ENCODE results near the gene AFMID. TPM values are rescaled to one million over a fixed set of nuclear protein-coding genes. Genes with fewer than 3 reads are reported as not detected.

Gene AFMID
- total and polyA plus RNA-seq, 2 donors (not counting 1 experiment from before 2014, with no cell fraction given), result 18.2 to 24.8 TPM

- no peak overlapping the region for H3K4me3 Mint-ChIP-seq
- Histone ChIP-seq H3K36me3 (replicated peaks in 1 of 2; ENCODE audit: control extremely low read depth in 1 of 2, control insufficient read depth in 1 of 2, extremely low read depth in 1 of 2, insufficient read depth in 2 of 2, low read length in 1 of 2) (no peaks in the 10 kb centered on the region), H3K4me3 (ENCODE audit: control extremely low read depth in 1 of 5, extremely low read depth in 1 of 5, insufficient read depth in 1 of 5, low read depth in 2 of 5, low read length in 4 of 5) (no peak overlapping the region), H3K9ac (ENCODE audit: low read length) (no peak overlapping the region), H3K4me1 (ENCODE audit: control insufficient read depth in 2 of 2, insufficient read depth in 2 of 2, low read length in 2 of 2) (peaks cover 13 to 20% of the 10 kb centered on the region in 2 donors), H3K4me2 (replicated peaks; ENCODE audit: low read depth, low read length, poor library complexity, severe bottlenecking) (no peak overlapping the region), H3K27ac (ENCODE audit: low read length in 2 of 2) (no peak overlapping the region), H2AFZ (ENCODE audit: insufficient read depth, low read depth, low read length, poor library complexity, severe bottlenecking) (no peak overlapping the region), H3K27me3 (replicated peaks in 1 of 4; ENCODE audit: control extremely low read depth in 1 of 4, control insufficient read depth in 3 of 4, insufficient read depth in 4 of 4, low read length in 3 of 4) (no peaks in the 10 kb centered on the region), H3K9me3 (ENCODE audit: control extremely low read depth in 1 of 3, control insufficient read depth in 2 of 3, insufficient read depth in 1 of 3, low read length in 2 of 3) (no peaks in the 10 kb centered on the region), H3K79me2 (ENCODE audit: control insufficient read depth, insufficient read depth, low read length) (peaks cover 4% of the 10 kb centered on the region), H4K20me1 (ENCODE audit: control insufficient read depth, insufficient read depth, low read length, poor library complexity, severe bottlenecking) (no peaks in the 10 kb centered on the region)
- H3K9me3 Mint-ChIP-seq (ENCODE audit: insufficient read depth), result no peaks in the 10 kb centered on the region
- no peaks in the 10 kb centered on the region for H3K27me3 Mint-ChIP-seq
- POLR2A ChIA-PET, result interaction anchor here (0.7 to 19.6 kb wide), 2 partner anchors 28 to 48 kb away, joined by 5 to 432 read pairs; partner anchors contain the start of genes TMC6 and TMC8
- intact Hi-C loops (cut with micrococcal nuclease), result no loop called here
- 97% methylated on average over 9 of the region's 13 CpGs for WGBS (ENCODE audit: insufficient coverage)
- TF ChIP-seq EZH2 (IDR thresholded peaks at IDR 0.05; ENCODE audit: borderline replicate concordance, insufficient read depth, low read depth, low read length, poor library complexity, severe bottlenecking), result no peak
- no peak for TF ChIP-seq CTCF (IDR thresholded peaks at IDR 0.05)
- no peak for ATAC-seq (ENCODE audit: low read depth)
- CTCF ChIA-PET, result interaction anchor here (13.0 to 19.2 kb wide), 2 partner anchors 44 to 71 kb away, joined by 142 to 357 read pairs; no protein-coding TSS in a partner anchor
- no peak overlapping the region for H3K27ac Mint-ChIP-seq
- no peak for DNase-seq
- peaks cover 29% of the 10 kb centered on the region for H3K4me1 Mint-ChIP-seq
These were observed 4.7 kb upstream of the AFMID start for GRCh38 chr17:78182504-78182903.

GRCh38 chr17:78183916-78184315, 3.2 kb upstream of the AFMID start:
- Histone ChIP-seq H3K27me3 (replicated peaks in 1 of 4; ENCODE audit: control extremely low read depth in 1 of 4, control insufficient read depth in 3 of 4, insufficient read depth in 4 of 4, low read length in 3 of 4) (no peaks in the 10 kb centered on the region), H3K9me3 (ENCODE audit: control extremely low read depth in 1 of 3, control insufficient read depth in 2 of 3, insufficient read depth in 1 of 3, low read length in 2 of 3) (no peaks in the 10 kb centered on the region), H3K4me3 (ENCODE audit: control extremely low read depth in 1 of 5, extremely low read depth in 1 of 5, insufficient read depth in 1 of 5, low read depth in 2 of 5, low read length in 4 of 5) (no peak overlapping the region), H3K4me1 (ENCODE audit: control insufficient read depth in 2 of 2, insufficient read depth in 2 of 2, low read length in 2 of 2) (peaks cover 22 to 30% of the 10 kb centered on the region in 2 donors), H3K4me2 (replicated peaks; ENCODE audit: low read depth, low read length, poor library complexity, severe bottlenecking) (no peak overlapping the region), H2AFZ (ENCODE audit: insufficient read depth, low read depth, low read length, poor library complexity, severe bottlenecking) (no peak overlapping the region), H3K79me2 (ENCODE audit: control insufficient read depth, insufficient read depth, low read length) (peaks cover 4% of the 10 kb centered on the region), H3K9ac (ENCODE audit: low read length) (no peak overlapping the region), H3K36me3 (replicated peaks in 1 of 2; ENCODE audit: control extremely low read depth in 1 of 2, control insufficient read depth in 1 of 2, extremely low read depth in 1 of 2, insufficient read depth in 2 of 2, low read length in 1 of 2) (no peaks in the 10 kb centered on the region), H3K27ac (ENCODE audit: low read length in 2 of 2) (no peak overlapping the region), H4K20me1 (ENCODE audit: control insufficient read depth, insufficient read depth, low read length, poor library complexity, severe bottlenecking) (no peaks in the 10 kb centered on the region)
- no peaks in the 10 kb centered on the region for H3K27me3 Mint-ChIP-seq
- WGBS (ENCODE audit: insufficient coverage), result 95% methylated on average over 9 of the region's 12 CpGs
- POLR2A ChIA-PET, result interaction anchor here (19.6 kb wide), 1 partner anchor 49 kb away, joined by 432 read pairs; the partner anchor contains the start of genes TMC6 and TMC8
- H3K9me3 Mint-ChIP-seq (ENCODE audit: insufficient read depth), result no peaks in the 10 kb centered on the region
- H3K4me1 Mint-ChIP-seq, result peaks cover 30% of the 10 kb centered on the region
- H3K4me3 Mint-ChIP-seq, result no peak overlapping the region
- ATAC-seq (ENCODE audit: low read depth) (no peak), DNase-seq (no peak)
- intact Hi-C loops (cut with micrococcal nuclease), result no loop called here
- H3K27ac Mint-ChIP-seq, result no peak overlapping the region
- TF ChIP-seq EZH2 (IDR thresholded peaks at IDR 0.05; ENCODE audit: borderline replicate concordance, insufficient read depth, low read depth, low read length, poor library complexity, severe bottlenecking) (no peak), CTCF (IDR thresholded peaks at IDR 0.05) (no peak)
- CTCF ChIA-PET, result interaction anchor here (0.9 to 19.2 kb wide), 4 partner anchors 9 to 71 kb away, joined by 3 to 357 read pairs (median 5); no protein-coding TSS in a partner anchor
